ENCODE results near the gene SLC52A3.

The SLC52A3 gene

GRCh38 chr20:796921-797320 lies 28.6 kb upstream of the SLC52A3 start:
- TF ChIP-seq CTCF (IDR thresholded peaks at IDR 0.05; ENCODE audit: low read depth, low read length, missing control alignments), result no peak
- no peak for DNase-seq (ENCODE audit: low read depth)
- H3K4me3 ChIP-seq (ENCODE audit: low read depth, low read length), result no peak overlapping the region

DNA sequence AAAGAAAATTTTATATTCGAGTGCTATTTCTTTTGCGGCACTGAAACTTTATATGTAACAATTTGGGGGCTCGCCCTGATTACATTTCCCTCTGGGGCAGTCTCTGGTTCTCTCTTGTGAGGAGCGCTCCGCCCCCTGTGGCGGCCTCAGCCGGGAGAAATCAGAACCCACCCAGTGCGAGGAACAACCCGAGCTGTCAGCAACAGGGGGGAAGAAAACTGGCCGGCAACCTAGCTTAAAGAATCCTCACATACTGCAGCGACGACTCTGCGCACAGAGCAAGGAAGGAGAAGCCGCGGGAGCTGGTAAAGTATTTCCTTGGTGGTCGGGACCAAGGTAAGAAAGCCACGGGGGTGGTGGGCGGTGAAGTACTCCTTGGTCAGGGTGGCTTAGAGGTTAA lies 23.9 kb upstream of the SLC52A3 start:
- TF ChIP-seq CTCF (IDR thresholded peaks at IDR 0.05; ENCODE audit: low read depth, low read length, missing control alignments), result no peak
- no peak for DNase-seq (ENCODE audit: low read depth)
- no peak overlapping the region for H3K4me3 ChIP-seq (ENCODE audit: low read depth, low read length)

GRCh38 chr20:791056-791455 lies 22.8 kb upstream of the SLC52A3 start:
- DNase-seq (ENCODE audit: low read depth), result no peak
- H3K4me3 ChIP-seq (ENCODE audit: low read depth, low read length), result no peak overlapping the region
- no peak for TF ChIP-seq CTCF (IDR thresholded peaks at IDR 0.05; ENCODE audit: low read depth, low read length, missing control alignments)

- TF ChIP-seq CTCF (IDR thresholded peaks at IDR 0.05; ENCODE audit: low read depth, low read length, missing control alignments), result no peak
- H3K4me3 ChIP-seq (ENCODE audit: low read depth, low read length), result no peak overlapping the region
- DNase-seq (ENCODE audit: low read depth), result no peak
Measured at GRCh38 chr20:787825-788224, 19.5 kb upstream of the SLC52A3 start.

GRCh38 chr20:779771-780170 lies 11.5 kb upstream of the SLC52A3 start:
- no peak overlapping the region for H3K4me3 ChIP-seq (ENCODE audit: low read depth, low read length)
- no peak for DNase-seq (ENCODE audit: low read depth)
- no peak for TF ChIP-seq CTCF (IDR thresholded peaks at IDR 0.05; ENCODE audit: low read depth, low read length, missing control alignments)

DNA sequence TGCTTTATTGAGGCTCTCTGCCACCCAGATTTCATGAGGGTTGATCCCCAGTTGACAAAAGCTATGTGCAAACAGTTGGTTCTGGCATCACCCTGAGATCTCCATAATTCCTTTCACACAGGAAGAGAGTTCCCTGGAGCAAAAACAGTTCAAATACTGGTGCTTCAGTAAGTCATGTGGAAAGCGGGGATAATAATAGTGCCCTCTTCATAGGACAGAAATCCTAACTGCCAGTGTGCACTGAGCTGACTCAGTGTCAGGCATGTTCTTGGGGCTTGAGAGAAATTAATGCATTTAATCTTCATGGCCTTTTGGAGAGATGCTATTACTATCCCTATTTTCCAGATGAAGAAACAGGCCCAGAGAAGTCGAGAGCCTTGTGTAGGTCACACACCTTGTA lies 7.9 kb upstream of the SLC52A3 start:
- no peak for DNase-seq (ENCODE audit: low read depth)
- TF ChIP-seq CTCF (IDR thresholded peaks at IDR 0.05; ENCODE audit: low read depth, low read length, missing control alignments), result no peak
- no peak overlapping the region for H3K4me3 ChIP-seq (ENCODE audit: low read depth, low read length)

DNA sequence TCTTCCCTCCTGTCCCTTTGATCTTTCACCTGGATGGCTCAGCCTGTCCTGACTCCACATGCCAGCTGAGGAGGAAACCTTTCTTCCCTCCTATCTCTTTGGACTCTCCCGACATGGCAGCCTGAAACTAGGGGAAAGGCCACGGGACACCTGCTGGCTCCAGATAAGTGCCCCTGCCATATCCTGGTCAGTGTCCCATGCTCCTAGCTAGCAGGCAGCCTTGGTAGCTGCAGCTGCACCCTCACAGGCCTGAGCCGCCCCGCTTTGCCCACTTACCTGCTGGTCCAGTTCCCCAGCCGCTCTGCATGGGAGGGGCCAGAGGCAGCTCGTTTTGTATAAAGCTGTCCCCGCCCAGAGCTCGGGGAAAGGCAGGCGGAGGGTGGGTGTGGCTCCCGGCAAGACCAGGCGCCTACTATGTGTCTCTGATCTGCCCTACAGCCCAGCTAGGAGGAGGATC lies 7.4 kb upstream of the SLC52A3 start:
- DNase-seq (ENCODE audit: low read depth), result no peak

More for the DNA sequence above, 7.4 kb upstream of the SLC52A3 start:
- TF ChIP-seq CTCF (IDR thresholded peaks at IDR 0.05; ENCODE audit: low read depth, low read length, missing control alignments), result no peak
- H3K4me3 ChIP-seq (ENCODE audit: low read depth, low read length), result no peak overlapping the region

Data from GM12864 (cell line).